Activated CD8-positive, alpha-beta memory T cell treated with anti-CD3 and anti-CD28 coated beads, Interleukin-2, amount 10 ng/mL, durations not matched to agents 7 days and 5 days (primary cell): ENCODE results near the gene CDKN2B-AS1. TPM values are rescaled to one million over a fixed set of nuclear protein-coding genes. Genes with fewer than 3 reads are reported as not detected.
A peak's percentile ranks its signal among the peaks of the same experiment; 100 is the strongest.

Experiments
- ATAC-seq: fragments of 150-1000 bp; cut with Tn5 transposase; one replicate; pipeline ENCODE4 v1.10.0; 2021; ENCODE audit warnings: moderate library complexity
- CTCF ChIA-PET: fragments of 350-600 bp; sonication (Branson Sonifier 250); formaldehyde crosslinking; loops from one replicate; lab custom pipeline; 2021; ENCODE audit warnings: antibody characterized with exemption; lab: Charles Lee
- DNase-seq: peaks from one replicate; pipeline ENCODE4 v3.0.0-alpha.2; 2020
- H3K27ac Mint-ChIP-seq: one replicate; pipeline ENCODE4 v1.8.0; 2021; ENCODE audit warnings: mild to moderate bottlenecking, mixed read lengths
- H3K27me3 Mint-ChIP-seq: one replicate; pipeline ENCODE4 v1.8.0; 2021; ENCODE audit warnings: mixed read lengths
- H3K36me3 Mint-ChIP-seq: one replicate; pipeline ENCODE4 v1.8.0; 2021; ENCODE audit warnings: mild to moderate bottlenecking, mixed read lengths
- H3K4me1 Mint-ChIP-seq: one replicate; pipeline ENCODE4 v1.8.0; 2021; ENCODE audit warnings: mixed read lengths
- H3K4me3 Mint-ChIP-seq: one replicate; pipeline ENCODE4 v1.8.0; 2021; ENCODE audit warnings: mild to moderate bottlenecking, moderate library complexity, mixed read lengths
- H3K9me3 Mint-ChIP-seq: one replicate; pipeline ENCODE4 v1.8.0; 2022; ENCODE audit warnings: low read depth, mixed read lengths
- total RNA-seq, 2 experiments: library from RNA; stranded (reverse); gene quantifications; one replicate each; pipeline ENCODE4 v1.2.3, GENCODE V29; 2021

Gene CDKN2B-AS1
- total RNA-seq, 2 experiments from 2014 or later: 3.3 to 3.4 TPM

GRCh38 chr9:22028394-22028793 is 33.8 kb downstream of the CDKN2B-AS1 start:
- peaks cover 6% of the 10 kb centered on the region for H3K4me1 Mint-ChIP-seq
- no peaks in the 10 kb centered on the region for H3K9me3 Mint-ChIP-seq
- CTCF ChIA-PET: interaction anchor here (1.7 to 3.3 kb wide), 2 partner anchors 20 to 91 kb away, joined by 4 to 16 read pairs; partner anchors contain the start of gene CDKN2B
- no peak overlapping the region for H3K4me3 Mint-ChIP-seq
- DNase-seq: no peak
- no peak overlapping the region for H3K27ac Mint-ChIP-seq
- peaks cover 16% of the 10 kb centered on the region for H3K27me3 Mint-ChIP-seq
- H3K36me3 Mint-ChIP-seq: no peaks in the 10 kb centered on the region
- no peak for ATAC-seq

GRCh38 chr9:22029231-22029630 is 34.6 kb downstream of the CDKN2B-AS1 start:
- Mint-ChIP-seq H3K27ac (no peak overlapping the region), H3K4me3 (no peak overlapping the region), H3K9me3 (no peaks in the 10 kb centered on the region), H3K36me3 (no peaks in the 10 kb centered on the region), H3K4me1 (peaks cover 6% of the 10 kb centered on the region), H3K27me3 (peaks cover 12% of the 10 kb centered on the region)
- CTCF ChIA-PET: interaction anchor here (0.6 to 3.3 kb wide), 5 partner anchors 10 to 90 kb away, joined by 3 to 16 read pairs (median 3); partner anchors contain the start of gene CDKN2B
- no peak for DNase-seq
- ATAC-seq: no peak

- ATAC-seq: peak; percentile 33
- Mint-ChIP-seq H3K36me3 (no peaks in the 10 kb centered on the region), H3K27ac (no peak overlapping the region), H3K27me3 (peaks cover 14% of the 10 kb centered on the region), H3K9me3 (no peaks in the 10 kb centered on the region), H3K4me3 (no peak overlapping the region), H3K4me1 (peaks cover 9% of the 10 kb centered on the region)
- CTCF ChIA-PET: interaction anchor here (0.8 to 3.3 kb wide), 5 partner anchors 9 to 89 kb away, joined by 3 to 16 read pairs (median 4); partner anchors contain the start of gene CDKN2B
- DNase-seq: no peak
Measured at GRCh38 chr9:22030101-22030598, 35.6 kb downstream of the CDKN2B-AS1 start.

GRCh38 chr9:22031655-22032411 is 37.2 kb downstream of the CDKN2B-AS1 start:
- Mint-ChIP-seq H3K27ac (no peak overlapping the region), H3K36me3 (no peaks in the 10 kb centered on the region)

GRCh38 chr9:22033012-22033630 is 38.5 kb downstream of the CDKN2B-AS1 start:
- CTCF ChIA-PET: interaction anchor here (2.8 kb wide), 1 partner anchor 86 kb away, joined by 9 read pairs; no protein-coding TSS in a partner anchor
- peaks cover 23% of the 10 kb centered on the region for H3K4me1 Mint-ChIP-seq
- H3K4me3 Mint-ChIP-seq: no peak overlapping the region
- H3K27ac Mint-ChIP-seq: no peak overlapping the region
- no peak for ATAC-seq
- DNase-seq: no peak
- peaks cover 12% of the 10 kb centered on the region for H3K27me3 Mint-ChIP-seq
- no peaks in the 10 kb centered on the region for H3K36me3 Mint-ChIP-seq
- no peaks in the 10 kb centered on the region for H3K9me3 Mint-ChIP-seq

More at GRCh38 chr9:22031655-22032411, 37.2 kb downstream of the CDKN2B-AS1 start:
- ATAC-seq: no peak
- CTCF ChIA-PET: interaction anchor here (1.1 to 3.3 kb wide), 3 partner anchors 24 to 215 kb away, joined by 3 to 16 read pairs (median 9); partner anchors contain the start of gene CDKN2B
- H3K27me3 Mint-ChIP-seq: peaks cover 14% of the 10 kb centered on the region
- H3K4me1 Mint-ChIP-seq: peaks cover 20% of the 10 kb centered on the region
- H3K9me3 Mint-ChIP-seq: no peaks in the 10 kb centered on the region
- H3K4me3 Mint-ChIP-seq: no peak overlapping the region
- DNase-seq: no peak

- peak; percentile 63 for ATAC-seq
- Mint-ChIP-seq H3K27me3 (peaks cover 20% of the 10 kb centered on the region), H3K4me3 (no peak overlapping the region), H3K4me1 (peaks cover 22% of the 10 kb centered on the region), H3K27ac (no peak overlapping the region), H3K36me3 (no peaks in the 10 kb centered on the region), H3K9me3 (no peaks in the 10 kb centered on the region)
- CTCF ChIA-PET: interaction anchor here (1.2 to 8.6 kb wide), 3 partner anchors 26 to 223 kb away, joined by 3 to 86 read pairs (median 71); partner anchors contain the start of gene CDKN2B
- DNase-seq: peak; percentile 47
Measured at GRCh38 chr9:22035591-22036011, 41.0 kb downstream of the CDKN2B-AS1 start.

GRCh38 chr9:22036866-22037626 is 42.5 kb downstream of the CDKN2B-AS1 start:
- Mint-ChIP-seq H3K36me3 (no peaks in the 10 kb centered on the region), H3K4me3 (no peak overlapping the region), H3K27ac (no peak overlapping the region), H3K27me3 (peaks cover 18% of the 10 kb centered on the region), H3K9me3 (no peaks in the 10 kb centered on the region), H3K4me1 (peaks cover 29% of the 10 kb centered on the region)
- no peak for ATAC-seq
- CTCF ChIA-PET: interaction anchor here (0.7 to 8.6 kb wide), 19 partner anchors 11 to 465 kb away, joined by 3 to 86 read pairs (median 4); partner anchors contain the start of genes CDKN2B and CDKN2B-AS1
- no peak for DNase-seq

GRCh38 chr9:22037954-22038690 is 43.5 kb downstream of the CDKN2B-AS1 start:
- H3K27ac Mint-ChIP-seq: no peak overlapping the region
- CTCF ChIA-PET: interaction anchor here (0.7 to 8.6 kb wide), 22 partner anchors 10 to 466 kb away, joined by 3 to 86 read pairs (median 3); partner anchors contain the start of genes CDKN2B and CDKN2B-AS1
- H3K4me1 Mint-ChIP-seq: peaks cover 29% of the 10 kb centered on the region
- ATAC-seq (no peak), DNase-seq (no peak)
- H3K27me3 Mint-ChIP-seq: peaks cover 22% of the 10 kb centered on the region
- H3K4me3 Mint-ChIP-seq: no peak overlapping the region
- H3K36me3 Mint-ChIP-seq: no peaks in the 10 kb centered on the region
- H3K9me3 Mint-ChIP-seq: no peaks in the 10 kb centered on the region

- Mint-ChIP-seq H3K27ac (no peak overlapping the region), H3K27me3 (peaks cover 28% of the 10 kb centered on the region), H3K4me3 (no peak overlapping the region), H3K4me1 (peaks cover 31% of the 10 kb centered on the region), H3K36me3 (no peaks in the 10 kb centered on the region), H3K9me3 (no peaks in the 10 kb centered on the region)
- DNase-seq (no peak), ATAC-seq (no peak)
- CTCF ChIA-PET: interaction anchor here (0.6 to 8.6 kb wide), 12 partner anchors 8 to 227 kb away, joined by 3 to 86 read pairs (median 4); partner anchors contain the start of gene CDKN2B
Measured at GRCh38 chr9:22039258-22039657, 44.7 kb downstream of the CDKN2B-AS1 start.

- Mint-ChIP-seq H3K27ac (no peak overlapping the region), H3K9me3 (no peaks in the 10 kb centered on the region), H3K4me1 (peaks cover 33% of the 10 kb centered on the region), H3K27me3 (peaks cover 26% of the 10 kb centered on the region), H3K36me3 (no peaks in the 10 kb centered on the region), H3K4me3 (no peak overlapping the region)
- DNase-seq (no peak), ATAC-seq (no peak)
- CTCF ChIA-PET: interaction anchor here (2.2 to 8.6 kb wide), 4 partner anchors 10 to 228 kb away, joined by 9 to 86 read pairs (median 16); partner anchors contain the start of gene CDKN2B
Measured at GRCh38 chr9:22040760-22041159, 46.2 kb downstream of the CDKN2B-AS1 start.

GRCh38 chr9:22041344-22041743 is 46.8 kb downstream of the CDKN2B-AS1 start:
- H3K4me1 Mint-ChIP-seq: peaks cover 34% of the 10 kb centered on the region
- CTCF ChIA-PET: interaction anchor here (1.1 to 8.6 kb wide), 5 partner anchors 10 to 229 kb away, joined by 3 to 86 read pairs (median 9); partner anchors contain the start of gene CDKN2B
- H3K36me3 Mint-ChIP-seq: no peaks in the 10 kb centered on the region
- no peak overlapping the region for H3K4me3 Mint-ChIP-seq
- H3K9me3 Mint-ChIP-seq: no peaks in the 10 kb centered on the region
- ATAC-seq: no peak
- no peak for DNase-seq
- peaks cover 29% of the 10 kb centered on the region for H3K27me3 Mint-ChIP-seq
- no peak overlapping the region for H3K27ac Mint-ChIP-seq

GRCh38 chr9:22041775-22042174 is 47.2 kb downstream of the CDKN2B-AS1 start:
- H3K36me3 Mint-ChIP-seq: peaks cover 2% of the 10 kb centered on the region
- ATAC-seq (no peak), DNase-seq (no peak)
- H3K4me1 Mint-ChIP-seq: peaks cover 38% of the 10 kb centered on the region
- H3K9me3 Mint-ChIP-seq: no peaks in the 10 kb centered on the region
- H3K27ac Mint-ChIP-seq: no peak overlapping the region
- H3K4me3 Mint-ChIP-seq: no peak overlapping the region
- H3K27me3 Mint-ChIP-seq: peaks cover 34% of the 10 kb centered on the region
- CTCF ChIA-PET: interaction anchor here (1.1 to 8.6 kb wide), 5 partner anchors 9 to 229 kb away, joined by 3 to 86 read pairs (median 9); partner anchors contain the start of gene CDKN2B
